Measurements from ENCODE around the gene MPP2.

MPP2 gene

DNA sequence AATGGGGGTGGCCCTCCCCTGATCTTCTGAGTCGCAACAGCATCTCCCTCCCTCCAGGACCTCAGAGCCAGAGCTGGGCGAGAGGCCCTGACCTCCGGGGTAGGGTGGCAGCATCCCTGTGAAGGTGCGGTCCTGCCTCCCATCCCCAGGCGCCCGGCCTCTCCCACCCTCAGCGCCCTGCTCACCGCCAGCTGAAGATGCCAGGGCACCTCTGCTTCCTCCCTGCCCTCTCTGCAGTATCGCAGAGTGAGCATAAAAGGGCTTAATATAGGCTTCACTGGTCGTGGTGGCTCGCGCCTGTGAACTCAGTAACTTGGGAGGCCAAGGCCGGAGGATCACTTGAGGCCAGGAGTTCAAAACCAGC is 10.7 kb upstream of the MPP2 start:
- DNase-seq (ENCODE audit: extremely low spot score): no peak
- TF ChIP-seq ZNF384 (IDR thresholded peaks at IDR 0.05) (no peak), BHLHE40 (IDR thresholded peaks at IDR 0.05; ENCODE audit: borderline replicate concordance) (no peak), L3MBTL2 (conservative IDR thresholded peaks at IDR 0.05) (no peak), SUZ12 (IDR thresholded peaks at IDR 0.05) (no peak), HDGF (IDR thresholded peaks at IDR 0.05; ENCODE audit: borderline replicate concordance) (no peak), CTBP1 (IDR thresholded peaks at IDR 0.05; ENCODE audit: borderline replicate concordance) (no peak)
- POLR2A ChIA-PET: no interaction called here
- CTCF ChIA-PET: interaction anchor here (1.0 kb wide), 1 partner anchor 10 kb away, joined by 4 read pairs; no protein-coding TSS in a partner anchor

DNA sequence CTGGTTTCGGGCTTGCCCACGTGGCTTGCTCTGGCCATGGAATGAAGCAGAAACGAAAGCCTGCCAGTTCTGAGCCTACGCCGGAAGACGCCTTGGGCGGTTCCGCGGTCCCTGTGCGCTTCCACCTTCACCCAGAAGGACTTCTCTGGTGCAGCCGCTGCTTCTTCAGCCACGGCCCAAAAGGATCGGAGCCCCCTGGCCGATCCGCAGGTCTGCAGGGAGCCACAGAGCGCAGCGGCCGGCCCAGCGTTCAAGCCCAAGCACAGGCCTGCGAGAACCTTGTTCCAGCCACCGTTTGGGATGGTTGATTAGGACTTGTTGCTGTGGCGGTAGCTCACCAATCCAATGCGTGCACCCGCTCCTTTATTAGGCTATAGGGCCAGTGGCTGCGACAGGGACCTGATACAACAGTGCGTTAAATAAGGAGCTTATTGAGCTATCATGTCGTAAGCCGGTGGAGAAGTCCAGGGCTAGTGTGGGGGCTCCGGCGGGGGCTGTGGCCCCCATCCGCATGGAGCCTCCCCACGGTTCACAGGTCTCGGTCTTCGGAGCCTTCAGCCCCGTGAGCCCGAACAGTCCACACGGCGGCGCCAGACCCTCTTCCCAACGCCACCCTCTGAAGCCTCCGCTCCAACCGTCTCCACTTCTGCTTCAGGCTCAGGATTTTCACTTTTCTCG is 10.2 kb upstream of the MPP2 start:
- no peak for DNase-seq (ENCODE audit: extremely low spot score)
- POLR2A ChIA-PET: no interaction called here
- TF ChIP-seq FOXM1 (IDR thresholded peaks at IDR 0.05; ENCODE audit: borderline replicate concordance) (no peak), L3MBTL2 (conservative IDR thresholded peaks at IDR 0.05) (no peak), ZNF384 (IDR thresholded peaks at IDR 0.05) (no peak), SP1 (IDR thresholded peaks at IDR 0.05) (no peak), ELF4 (IDR thresholded peaks at IDR 0.05) (no peak), SUZ12 (IDR thresholded peaks at IDR 0.05) (no peak), LEF1 (IDR thresholded peaks at IDR 0.05; ENCODE audit: borderline replicate concordance) (no peak), HDGF (IDR thresholded peaks at IDR 0.05; ENCODE audit: borderline replicate concordance) (no peak), FOXK2 (IDR thresholded peaks at IDR 0.05) (no peak)
- CTCF ChIA-PET: no interaction called here

GRCh38 chr17:43917016-43917347 is 9.6 kb upstream of the MPP2 start:
- ChIA-PET POLR2A (interaction anchor here (0.9 kb wide), 1 partner anchor 21 kb away, joined by 4 read pairs; no protein-coding TSS in a partner anchor), CTCF (no interaction called here)
- no peak for DNase-seq (ENCODE audit: extremely low spot score)
- TF ChIP-seq FOXM1 (IDR thresholded peaks at IDR 0.05; ENCODE audit: borderline replicate concordance) (no peak), CTBP1 (IDR thresholded peaks at IDR 0.05; ENCODE audit: borderline replicate concordance) (no peak), FOXK2 (IDR thresholded peaks at IDR 0.05) (no peak), SUZ12 (IDR thresholded peaks at IDR 0.05) (no peak), NFRKB (IDR thresholded peaks at IDR 0.05) (no peak), PKNOX1 (IDR thresholded peaks at IDR 0.05) (no peak), ZNF384 (IDR thresholded peaks at IDR 0.05) (no peak), SP1 (IDR thresholded peaks at IDR 0.05) (no peak), ARNT (IDR thresholded peaks at IDR 0.05) (no peak), HDGF (IDR thresholded peaks at IDR 0.05; ENCODE audit: borderline replicate concordance) (no peak), BHLHE40 (IDR thresholded peaks at IDR 0.05; ENCODE audit: borderline replicate concordance) (no peak), ELF4 (IDR thresholded peaks at IDR 0.05) (no peak), LEF1 (IDR thresholded peaks at IDR 0.05; ENCODE audit: borderline replicate concordance) (no peak), TARDBP (IDR thresholded peaks at IDR 0.05) (no peak), L3MBTL2 (conservative IDR thresholded peaks at IDR 0.05) (no peak), FOXA1 (IDR thresholded peaks at IDR 0.05) (no peak)

DNA sequence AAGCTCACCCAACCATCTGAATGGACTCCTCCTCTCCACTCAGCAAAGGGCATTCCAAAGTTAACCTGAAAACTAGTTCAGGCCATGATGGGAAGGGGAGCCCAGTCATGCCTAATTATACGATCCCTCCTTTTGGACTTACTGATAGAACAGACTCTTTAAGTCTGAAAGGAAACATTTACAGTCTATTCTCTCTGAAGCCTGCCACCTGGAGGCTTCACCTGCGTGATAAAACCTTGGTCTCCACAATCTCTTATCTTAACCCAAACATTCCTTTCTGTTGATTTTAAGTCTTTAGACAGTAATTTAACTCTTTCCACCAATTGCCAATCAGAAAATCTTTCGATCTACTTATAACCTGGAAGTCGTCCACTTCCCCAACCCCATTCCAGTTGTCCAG is 9.0 kb upstream of the MPP2 start:
- ChIA-PET CTCF (interaction anchor here (1.2 kb wide), 1 partner anchor 24 kb away, joined by 3 read pairs; no protein-coding TSS in a partner anchor), POLR2A (interaction anchor here (0.9 kb wide), 1 partner anchor 22 kb away, joined by 4 read pairs; no protein-coding TSS in a partner anchor)
- no peak for DNase-seq (ENCODE audit: extremely low spot score)
- no peak for TF ChIP-seq PKNOX1 (IDR thresholded peaks at IDR 0.05)
- no peak for TF ChIP-seq SUZ12 (IDR thresholded peaks at IDR 0.05)
- no peak for TF ChIP-seq HDGF (IDR thresholded peaks at IDR 0.05; ENCODE audit: borderline replicate concordance)
- TF ChIP-seq ELF4 (IDR thresholded peaks at IDR 0.05): no peak
- TF ChIP-seq LEF1 (IDR thresholded peaks at IDR 0.05; ENCODE audit: borderline replicate concordance): no peak
- no peak for TF ChIP-seq FOXK2 (IDR thresholded peaks at IDR 0.05)
- TF ChIP-seq BHLHE40 (IDR thresholded peaks at IDR 0.05; ENCODE audit: borderline replicate concordance): no peak
- no peak for TF ChIP-seq FOXM1 (IDR thresholded peaks at IDR 0.05; ENCODE audit: borderline replicate concordance)
- no peak for TF ChIP-seq L3MBTL2 (conservative IDR thresholded peaks at IDR 0.05)
- TF ChIP-seq NFRKB (IDR thresholded peaks at IDR 0.05): no peak

- DNase-seq (ENCODE audit: extremely low spot score): no peak
- ChIA-PET CTCF (interaction anchor here (0.6 to 1.2 kb wide), 2 partner anchors 25 to 328 kb away, joined by 3 read pairs; no protein-coding TSS in a partner anchor), POLR2A (interaction anchor here (1.3 kb wide), 1 partner anchor 22 kb away, joined by 3 read pairs; no protein-coding TSS in a partner anchor)
- TF ChIP-seq ELF4 (IDR thresholded peaks at IDR 0.05) (no peak), TARDBP (IDR thresholded peaks at IDR 0.05) (no peak), L3MBTL2 (conservative IDR thresholded peaks at IDR 0.05) (no peak), BHLHE40 (IDR thresholded peaks at IDR 0.05; ENCODE audit: borderline replicate concordance) (no peak), PKNOX1 (IDR thresholded peaks at IDR 0.05) (no peak), FOXK2 (IDR thresholded peaks at IDR 0.05) (no peak)
Observed at GRCh38 chr17:43915559-43915958, 8.2 kb upstream of the MPP2 start.

DNA sequence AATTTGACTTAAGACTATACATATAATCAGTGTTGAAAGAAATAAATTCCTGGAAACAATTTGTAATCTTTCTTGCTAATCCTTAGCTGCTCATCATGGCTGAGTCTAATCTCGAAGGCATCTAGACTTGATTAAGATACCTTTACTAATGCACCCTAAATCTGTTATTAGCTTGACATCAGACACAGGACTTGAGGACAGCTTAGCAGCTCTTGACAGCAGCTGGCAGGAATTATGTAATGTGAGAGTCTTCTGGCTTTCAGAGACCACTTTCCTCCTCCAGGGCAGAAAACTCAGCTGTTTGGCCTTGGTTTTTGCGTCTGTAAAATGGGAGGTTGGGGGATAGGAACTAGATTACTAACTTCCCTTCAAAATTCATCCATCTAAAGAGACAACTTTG is 7.1 kb upstream of the MPP2 start:
- no peak for DNase-seq (ENCODE audit: extremely low spot score)
- CTCF ChIA-PET: interaction anchor here (0.7 to 1.7 kb wide), 5 partner anchors 26 to 233 kb away, joined by 3 to 9 read pairs (median 4); partner anchors contain the start of gene PPY
- POLR2A ChIA-PET: interaction anchor here (0.6 to 1.3 kb wide), 3 partner anchors 24 to 25 kb away, joined by 3 to 4 read pairs (median 3); no protein-coding TSS in a partner anchor
- TF ChIP-seq TARDBP (IDR thresholded peaks at IDR 0.05) (no peak), SP1 (IDR thresholded peaks at IDR 0.05) (no peak), LEF1 (IDR thresholded peaks at IDR 0.05; ENCODE audit: borderline replicate concordance) (no peak), FOXM1 (IDR thresholded peaks at IDR 0.05; ENCODE audit: borderline replicate concordance) (no peak), HDGF (IDR thresholded peaks at IDR 0.05; ENCODE audit: borderline replicate concordance) (no peak), ZNF384 (IDR thresholded peaks at IDR 0.05) (no peak), FOXA1 (IDR thresholded peaks at IDR 0.05) (no peak), L3MBTL2 (conservative IDR thresholded peaks at IDR 0.05) (no peak), NFRKB (IDR thresholded peaks at IDR 0.05) (no peak), CTBP1 (IDR thresholded peaks at IDR 0.05; ENCODE audit: borderline replicate concordance) (no peak), ELF4 (IDR thresholded peaks at IDR 0.05) (no peak), FOXK2 (IDR thresholded peaks at IDR 0.05) (no peak), SUZ12 (IDR thresholded peaks at IDR 0.05) (no peak), PKNOX1 (IDR thresholded peaks at IDR 0.05) (no peak), ARNT (IDR thresholded peaks at IDR 0.05) (no peak), BHLHE40 (IDR thresholded peaks at IDR 0.05; ENCODE audit: borderline replicate concordance) (no peak)

All from HEK293T (cell line).